B cell (primary cell): ENCODE results near the gene CDRT4. TPM values are rescaled to one million over a fixed set of nuclear protein-coding genes. Genes with fewer than 3 reads are reported as not detected.

ENCODE experiments used
- ATAC-seq: fragments of 200-7000 bp; cut with Tn5 transposase; one replicate; pipeline ENCODE4 v1.10.0; 2021; ENCODE audit warnings: low read depth, mild to moderate bottlenecking, moderate number of reproducible peaks, moderate library complexity
- CTCF ChIA-PET: fragments of 350-600 bp; sonication (Branson Sonifier 250); formaldehyde crosslinking; loops from one replicate; lab custom pipeline; 2021; ENCODE audit warnings: antibody characterized with exemption, inconsistent platforms; lab: Charles Lee
- POLR2A ChIA-PET: fragments of 350-600 bp; sonication (Branson Sonifier 250); formaldehyde crosslinking; loops from one replicate; lab custom pipeline; 2021; ENCODE audit warnings: antibody characterized with exemption; lab: Charles Lee
- DNase-seq: peaks from one replicate; pipeline ENCODE4 v3.0.0; 2013
- H2AFZ ChIP-seq: 2 replicates; pipeline ENCODE4 v1.6.1; 2012; ENCODE audit warnings: mild to moderate bottlenecking, low read depth, low read length; ENCODE audit not compliant: insufficient read depth, poor library complexity, severe bottlenecking
- H3K27ac ChIP-seq, 2 donors: 1 replicate in 1 of 2; 2 replicates in 1 of 2; pipeline ENCODE4 v1.5.1; 2012 to 2013; ENCODE audit warnings: low read length in 2 of 2, mild to moderate bottlenecking in 2 of 2, moderate library complexity in 1 of 2
- H3K27me3 ChIP-seq, 4 experiments: fragments of 200-600 bp in 1 of 4; sonication (generic) in 1 of 4; replicated peaks in 1 of 4; 1 replicate in 2 of 4; 2 replicates in 2 of 4; pipeline versions ENCODE4 v1.6.1 to v1.7.0; 2013 to 2016; ENCODE audit warnings: low read length in 3 of 4, mild to moderate bottlenecking in 2 of 4, mixed read lengths in 1 of 4, moderate library complexity in 1 of 4; ENCODE audit not compliant: insufficient read depth in 4 of 4, control insufficient read depth in 3 of 4; ENCODE audit errors: control extremely low read depth in 1 of 4
- H3K36me3 ChIP-seq, 2 experiments: replicated peaks in 1 of 2; 1 replicate in 1 of 2; 2 replicates in 1 of 2; pipeline versions ENCODE4 v1.6.1 to v1.7.1; 2013; ENCODE audit warnings: low read length in 1 of 2; ENCODE audit not compliant: insufficient read depth in 2 of 2, control insufficient read depth in 1 of 2; ENCODE audit errors: control extremely low read depth in 1 of 2, extremely low read depth in 1 of 2
- H3K4me1 ChIP-seq, 2 donors: fragments of 200-600 bp in 1 of 2; sonication (generic) in 1 of 2; 1 replicate in 1 of 2; 2 replicates in 1 of 2; pipeline versions ENCODE4 v1.5.1 to v1.6.1; 2013 to 2017; ENCODE audit warnings: low read length in 2 of 2; ENCODE audit not compliant: control insufficient read depth in 2 of 2, insufficient read depth in 2 of 2
- H3K4me2 ChIP-seq: replicated peaks from 2 replicates; pipeline ENCODE3; 2012; ENCODE audit warnings: mild to moderate bottlenecking, low read depth, low read length; ENCODE audit not compliant: poor library complexity, severe bottlenecking
- H3K4me3 ChIP-seq, 5 experiments: fragments of 200-600 bp in 1 of 5; sonication (generic) in 1 of 5; 1 replicate in 3 of 5; 2 replicates in 2 of 5; pipeline versions ENCODE4 v1.5.1 to v1.7.0; 2011 to 2016; ENCODE audit warnings: low read length in 4 of 5, mild to moderate bottlenecking in 4 of 5, low read depth in 2 of 5, control low read depth in 1 of 5, moderate library complexity in 1 of 5; ENCODE audit not compliant: insufficient read depth in 1 of 5; ENCODE audit errors: control extremely low read depth in 1 of 5, extremely low read depth in 1 of 5
- H3K79me2 ChIP-seq: fragments of 200-600 bp; sonication (generic); one replicate; pipeline ENCODE4 v1.6.0; 2016; ENCODE audit warnings: low read length; ENCODE audit not compliant: control insufficient read depth, insufficient read depth
- H3K9ac ChIP-seq: fragments of 200-600 bp; sonication (generic); 2 replicates; pipeline ENCODE4 v1.6.1; 2017; ENCODE audit warnings: mild to moderate bottlenecking, low read length, moderate library complexity
- H3K9me3 ChIP-seq, 3 donors: one replicate each; pipeline versions ENCODE4 v1.6.1 to v1.7.1; 2013; ENCODE audit warnings: low read length in 2 of 3; ENCODE audit not compliant: control insufficient read depth in 2 of 3, insufficient read depth in 1 of 3; ENCODE audit errors: control extremely low read depth in 1 of 3
- H4K20me1 ChIP-seq: 2 replicates; pipeline ENCODE4 v1.6.0; 2012; ENCODE audit warnings: mild to moderate bottlenecking, low read length; ENCODE audit not compliant: insufficient read depth, control insufficient read depth, poor library complexity, severe bottlenecking
- H3K27ac Mint-ChIP-seq: one replicate; pipeline ENCODE4 v1.8.0; 2021; ENCODE audit warnings: mixed read lengths
- H3K27me3 Mint-ChIP-seq: one replicate; pipeline ENCODE4 v1.8.0; 2021; ENCODE audit warnings: mixed read lengths
- H3K4me1 Mint-ChIP-seq: one replicate; pipeline ENCODE4 v1.8.0; 2021; ENCODE audit warnings: mixed read lengths
- H3K4me3 Mint-ChIP-seq: one replicate; pipeline ENCODE4 v1.8.0; 2021; ENCODE audit warnings: mixed read lengths
- H3K9me3 Mint-ChIP-seq: one replicate; pipeline ENCODE4 v1.8.0; 2022; ENCODE audit warnings: mixed read lengths; ENCODE audit not compliant: insufficient read depth
- EZH2 ChIP-seq: IDR thresholded peaks from 2 replicates; pipeline ENCODE4 v1.6.1; 2012; ENCODE audit warnings: borderline replicate concordance, low read depth, mild to moderate bottlenecking, moderate library complexity, low read length; ENCODE audit not compliant: insufficient read depth, poor library complexity, severe bottlenecking
- WGBS: methylation state at CpG from one replicate; pipeline ENCODE4 v1.1.5; 2013; ENCODE audit warnings: missing lambda C conversion rate; ENCODE audit not compliant: insufficient coverage; 5-methylcytosine and 5-hydroxymethylcytosine counted together
- intact Hi-C: fragments of 100-400 bp; cut with micrococcal nuclease; formaldehyde crosslinking; loops from one replicate; pipeline ENCODE4 v1.10.0; 2022
- polyA plus RNA-seq: library from polyadenylated mRNA; depleted of rRNA; stranded (reverse); fragments of >200 nt; gene quantifications from 2 replicates; pipeline ENCODE4 v1.2.3, GENCODE V29; 2012
- total RNA-seq, 2 donors: library from RNA; stranded (reverse); fragments of 120-200 nt in 1 of 2; gene quantifications; 1 replicate in 1 of 2; 2 replicates in 1 of 2; pipeline versions ENCODE4 v1.2.3 to v1.2.4, GENCODE V29; 2013 to 2022
- TF ChIP-seq, protein P1 (sequence below): fragments of 200-600 bp; IDR thresholded peaks from one replicate; pipeline ENCODE4 v1.8.0; 2022; ENCODE audit warnings: antibody characterized with exemption, mild to moderate bottlenecking

Gene CDRT4
- total and polyA plus RNA-seq, 2 donors (not counting 1 experiment from before 2014, with no cell fraction given): 11.6 to 23.0 TPM

- intact Hi-C loops: no loop called here
- ChIA-PET POLR2A (no interaction called here), CTCF (no interaction called here)
- no peaks in the 10 kb centered on the region for H3K4me1 ChIP-seq
- TF ChIP-seq, protein P1, sequence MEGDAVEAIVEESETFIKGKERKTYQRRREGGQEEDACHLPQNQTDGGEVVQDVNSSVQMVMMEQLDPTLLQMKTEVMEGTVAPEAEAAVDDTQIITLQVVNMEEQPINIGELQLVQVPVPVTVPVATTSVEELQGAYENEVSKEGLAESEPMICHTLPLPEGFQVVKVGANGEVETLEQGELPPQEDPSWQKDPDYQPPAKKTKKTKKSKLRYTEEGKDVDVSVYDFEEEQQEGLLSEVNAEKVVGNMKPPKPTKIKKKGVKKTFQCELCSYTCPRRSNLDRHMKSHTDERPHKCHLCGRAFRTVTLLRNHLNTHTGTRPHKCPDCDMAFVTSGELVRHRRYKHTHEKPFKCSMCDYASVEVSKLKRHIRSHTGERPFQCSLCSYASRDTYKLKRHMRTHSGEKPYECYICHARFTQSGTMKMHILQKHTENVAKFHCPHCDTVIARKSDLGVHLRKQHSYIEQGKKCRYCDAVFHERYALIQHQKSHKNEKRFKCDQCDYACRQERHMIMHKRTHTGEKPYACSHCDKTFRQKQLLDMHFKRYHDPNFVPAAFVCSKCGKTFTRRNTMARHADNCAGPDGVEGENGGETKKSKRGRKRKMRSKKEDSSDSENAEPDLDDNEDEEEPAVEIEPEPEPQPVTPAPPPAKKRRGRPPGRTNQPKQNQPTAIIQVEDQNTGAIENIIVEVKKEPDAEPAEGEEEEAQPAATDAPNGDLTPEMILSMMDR: no peak
- TF ChIP-seq EZH2: no peak
- H3K9ac ChIP-seq: no peak overlapping the region
- no peaks in the 10 kb centered on the region for H3K4me1 Mint-ChIP-seq
- H3K4me3 ChIP-seq: no peak overlapping the region
- no peaks in the 10 kb centered on the region for H3K79me2 ChIP-seq
- no peaks in the 10 kb centered on the region for H3K27me3 ChIP-seq
- H3K9me3 ChIP-seq: peaks cover 0 to 5% (median 0%) of the 10 kb centered on the region in 3 donors
- H4K20me1 ChIP-seq: no peaks in the 10 kb centered on the region
- no peak for DNase-seq
- H3K4me2 ChIP-seq: no peak overlapping the region
- 89% methylated on average over 9 of the region's 11 CpGs for WGBS
- no peak overlapping the region for H3K27ac Mint-ChIP-seq
- no peak overlapping the region for H3K27ac ChIP-seq
- H3K36me3 ChIP-seq: no peaks in the 10 kb centered on the region
- no peak overlapping the region for H2AFZ ChIP-seq
- H3K9me3 Mint-ChIP-seq: no peaks in the 10 kb centered on the region
- ATAC-seq: no peak
- no peak overlapping the region for H3K4me3 Mint-ChIP-seq
- H3K27me3 Mint-ChIP-seq: peaks cover 3% of the 10 kb centered on the region
These were observed 44.9 kb downstream of the CDRT4 start for GRCh38 chr17:15422392-15422965.

DNA sequence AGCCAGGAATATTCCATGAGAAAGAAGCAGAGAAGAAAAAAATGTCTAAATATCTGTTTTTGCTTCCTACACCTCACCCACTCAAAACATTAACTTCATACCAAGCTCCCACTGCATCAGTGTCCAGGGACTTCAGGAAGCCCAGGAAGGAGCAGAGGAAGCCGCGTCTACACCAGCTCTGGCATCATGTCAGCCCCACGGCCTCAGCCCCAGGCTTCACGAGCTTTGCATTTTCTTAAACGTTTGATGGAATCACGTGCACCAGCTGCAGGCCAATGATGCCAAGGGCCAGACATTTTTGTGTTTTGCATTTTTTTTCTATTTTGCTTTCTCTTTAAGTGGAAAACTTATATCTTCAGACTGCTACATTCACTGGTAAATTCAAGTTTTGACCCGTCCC, 48.6 kb downstream of the CDRT4 start:
- Mint-ChIP-seq H3K4me1 (no peaks in the 10 kb centered on the region), H3K9me3 (no peaks in the 10 kb centered on the region), H3K4me3 (no peak overlapping the region), H3K27me3 (peaks cover 3% of the 10 kb centered on the region), H3K27ac (no peak overlapping the region)
- no peak for TF ChIP-seq EZH2
- TF ChIP-seq, protein P1: no peak
- Histone ChIP-seq H3K4me1 (no peaks in the 10 kb centered on the region), H3K4me2 (no peak overlapping the region), H3K9ac (no peak overlapping the region), H3K27me3 (no peaks in the 10 kb centered on the region), H3K9me3 (no peaks in the 10 kb centered on the region), H4K20me1 (no peaks in the 10 kb centered on the region), H3K79me2 (no peaks in the 10 kb centered on the region), H3K4me3 (no peak overlapping the region), H3K36me3 (no peaks in the 10 kb centered on the region), H2AFZ (no peak overlapping the region), H3K27ac (no peak overlapping the region)
- 96% methylated on average over 3 of the region's 7 CpGs for WGBS
- CTCF ChIA-PET: no interaction called here
- POLR2A ChIA-PET: no interaction called here
- no peak for DNase-seq
- no peak for ATAC-seq
- intact Hi-C loops: no loop called here
